Esophagus muscularis mucosa (tissue), 4 donors: ENCODE results near the gene UBA6.

ENCODE experiments used
- CTCF ChIP-seq, 3 experiments: fragments of 200-600 bp in 2 of 3; fragments of 450-650 bp in 1 of 3; sonication (generic) in 2 of 3; IDR thresholded peaks; one replicate each; pipeline ENCODE4 v1.5.1; 2017 to 2019; ENCODE audit warnings: antibody characterized with exemption in 3 of 3, mild to moderate bottlenecking in 2 of 3, moderate library complexity in 1 of 3
- EP300 ChIP-seq: sonication (generic); formaldehyde crosslinking; IDR thresholded peaks from one replicate; pipeline ENCODE4 v1.6.1; 2017; ENCODE audit warnings: antibody characterized with exemption
- POLR2A ChIP-seq: fragments of 450-650 bp; IDR thresholded peaks from one replicate; pipeline ENCODE4 v1.6.1; 2017; ENCODE audit warnings: antibody characterized with exemption, moderate library complexity, mild to moderate bottlenecking, low read depth
- POLR2AphosphoS5 ChIP-seq, 2 donors: sonication (generic); formaldehyde crosslinking; IDR thresholded peaks; one replicate each; pipeline ENCODE4 v1.6.1; 2017; ENCODE audit warnings: antibody characterized with exemption in 2 of 2

- TF ChIP-seq POLR2AphosphoS5 (IDR thresholded peaks at IDR 0.05) (no peak), CTCF (IDR thresholded peaks at IDR 0.05) (no peak), POLR2A (no peak), EP300 (no peak)
Measured at GRCh38 chr4:67587156-67587555, 113.8 kb downstream of the UBA6 start.
